Measurements from ENCODE around the gene RIOK2.

DNA sequence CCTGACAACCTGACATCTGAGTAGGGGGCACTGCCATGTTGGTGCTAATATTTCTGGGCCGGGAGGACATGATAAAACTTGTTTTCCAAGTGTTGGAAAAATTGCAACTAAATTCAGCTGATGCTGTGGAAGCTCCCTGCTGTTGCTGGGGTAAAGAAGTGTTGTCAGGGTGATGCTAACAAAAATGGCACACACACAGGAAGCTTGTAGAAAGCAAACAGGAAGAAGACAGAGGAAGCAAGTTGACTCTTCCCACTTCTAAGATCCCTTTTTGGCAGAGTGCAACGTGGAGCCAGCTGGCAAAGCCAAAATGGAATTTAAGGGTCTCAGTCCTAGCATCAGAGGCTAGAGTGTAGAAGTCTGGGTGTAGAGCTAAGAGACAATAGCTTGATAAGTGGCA lies 11.3 kb upstream of the RIOK2 start:
- TF ChIP-seq, protein P1, sequence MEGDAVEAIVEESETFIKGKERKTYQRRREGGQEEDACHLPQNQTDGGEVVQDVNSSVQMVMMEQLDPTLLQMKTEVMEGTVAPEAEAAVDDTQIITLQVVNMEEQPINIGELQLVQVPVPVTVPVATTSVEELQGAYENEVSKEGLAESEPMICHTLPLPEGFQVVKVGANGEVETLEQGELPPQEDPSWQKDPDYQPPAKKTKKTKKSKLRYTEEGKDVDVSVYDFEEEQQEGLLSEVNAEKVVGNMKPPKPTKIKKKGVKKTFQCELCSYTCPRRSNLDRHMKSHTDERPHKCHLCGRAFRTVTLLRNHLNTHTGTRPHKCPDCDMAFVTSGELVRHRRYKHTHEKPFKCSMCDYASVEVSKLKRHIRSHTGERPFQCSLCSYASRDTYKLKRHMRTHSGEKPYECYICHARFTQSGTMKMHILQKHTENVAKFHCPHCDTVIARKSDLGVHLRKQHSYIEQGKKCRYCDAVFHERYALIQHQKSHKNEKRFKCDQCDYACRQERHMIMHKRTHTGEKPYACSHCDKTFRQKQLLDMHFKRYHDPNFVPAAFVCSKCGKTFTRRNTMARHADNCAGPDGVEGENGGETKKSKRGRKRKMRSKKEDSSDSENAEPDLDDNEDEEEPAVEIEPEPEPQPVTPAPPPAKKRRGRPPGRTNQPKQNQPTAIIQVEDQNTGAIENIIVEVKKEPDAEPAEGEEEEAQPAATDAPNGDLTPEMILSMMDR (IDR thresholded peaks at IDR 0.05): no peak
- no peak for TF ChIP-seq POLR2A (IDR thresholded peaks at IDR 0.05)
